Dermis microvascular lymphatic vessel endothelial cell (primary cell): ENCODE results near the gene TMEM178A. TPM values are rescaled to one million over a fixed set of nuclear protein-coding genes. Genes with fewer than 3 reads are reported as not detected.
"Not testable (repeated sequence)": the region's sequence is repeated elsewhere in the genome, so short reads cannot be mapped to it uniquely, and the experiment has no call there.

Experiments used
- DNase-seq, 2 donors: peaks; one replicate each; pipeline versions ENCODE4 v3.0.0 to v3.0.0-alpha.2; 2010; ENCODE audit warnings: low read depth in 2 of 2
- total RNA-seq: library from RNA; depleted of rRNA; stranded (reverse); fragments of >200 nt; gene quantifications from 2 replicates; pipeline ENCODE4 v1.2.1, GENCODE V29; 2014

Gene TMEM178A
- total RNA-seq, 1 donor from 2014 or later, result not detected

DNA sequence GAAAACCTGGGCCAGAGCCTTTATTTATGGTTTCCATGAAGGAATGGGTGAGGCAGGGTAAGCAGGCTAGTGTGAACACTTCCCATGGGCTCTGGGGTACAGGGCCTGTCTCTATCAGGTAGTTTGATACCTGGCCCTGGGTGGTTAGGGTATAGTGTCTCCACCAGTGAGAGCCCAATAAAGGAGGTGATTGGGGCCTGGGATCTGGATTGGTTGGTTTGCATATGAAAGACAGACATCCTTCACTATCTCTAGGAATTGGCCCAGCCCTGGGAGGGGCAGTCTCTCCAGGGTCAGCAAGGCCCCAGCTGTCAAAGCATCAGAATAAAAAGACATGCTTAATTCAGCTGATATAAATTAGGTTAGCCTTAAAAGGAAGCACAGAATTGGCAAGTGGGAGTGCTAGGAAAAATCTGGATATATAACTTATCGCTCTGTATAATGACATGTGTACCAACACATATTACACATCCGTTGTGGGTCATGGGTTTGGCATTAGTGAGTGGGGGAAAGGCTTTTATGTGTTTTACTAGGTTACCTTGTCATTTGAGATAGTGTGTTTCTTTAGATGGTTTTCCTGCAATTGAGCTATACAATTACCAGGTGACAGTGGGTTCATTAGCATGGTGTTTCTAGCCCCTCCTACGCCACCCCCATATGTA is 18.5 kb upstream of the TMEM178A start:
- no peak for DNase-seq

DNA sequence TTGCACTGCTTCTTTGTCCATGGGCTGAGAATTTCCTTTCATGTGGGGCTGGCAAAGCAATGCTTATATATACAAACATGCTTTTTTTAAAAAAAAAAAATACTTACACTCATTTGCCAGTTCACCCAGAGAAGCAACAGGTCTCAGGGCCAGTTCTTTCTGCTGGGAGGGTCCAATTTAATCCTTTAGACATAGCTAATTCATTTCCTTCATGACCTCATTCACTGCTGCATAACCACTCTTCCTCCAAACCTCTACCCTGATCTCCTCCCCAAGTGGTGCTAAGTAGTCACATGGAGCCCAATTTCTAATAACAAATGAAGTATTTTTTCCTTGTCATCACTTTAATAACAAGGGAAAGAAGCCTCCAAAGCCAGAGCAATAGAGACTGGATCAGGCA is 17.1 kb upstream of the TMEM178A start:
- DNase-seq, result no peak

DNA sequence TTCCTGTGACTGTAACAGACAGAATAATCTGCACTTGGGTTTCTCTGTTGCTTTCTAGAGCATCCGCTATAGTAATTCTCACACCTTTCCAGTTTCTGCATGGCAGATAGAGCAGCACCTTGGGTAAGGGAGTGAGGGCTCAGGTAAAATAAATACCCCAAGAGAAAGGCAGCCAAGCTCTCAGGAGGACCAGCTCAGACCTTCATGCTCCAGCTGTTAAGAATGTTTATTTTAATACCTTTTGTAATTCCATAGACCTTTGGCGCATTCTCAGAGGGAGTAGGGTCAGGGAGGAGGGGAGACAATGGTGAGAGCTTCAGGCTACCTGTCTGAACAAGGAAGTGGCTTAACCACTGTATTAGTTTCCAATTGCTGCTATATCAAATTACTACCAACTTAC is 16.2 kb upstream of the TMEM178A start:
- DNase-seq, result no peak

DNA sequence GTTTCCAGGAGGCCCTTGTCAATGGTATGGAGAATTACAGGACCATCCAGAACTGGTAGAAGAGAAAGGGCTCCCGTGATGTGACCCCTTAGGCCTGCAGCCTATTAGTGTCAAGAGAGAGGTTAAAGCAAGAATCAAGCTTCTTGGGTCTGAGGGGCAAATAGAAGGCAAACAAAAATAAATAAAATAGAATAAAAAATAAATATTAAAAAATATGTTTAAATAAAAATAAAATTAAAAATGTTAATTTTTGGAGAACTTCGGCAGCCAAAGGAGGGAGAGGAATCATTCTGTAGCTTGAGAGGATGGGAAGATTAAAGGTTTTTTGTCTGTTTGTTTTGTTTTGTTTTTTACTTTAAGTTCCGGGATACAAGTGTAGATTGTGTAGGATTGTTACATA is 15.2 kb upstream of the TMEM178A start:
- no peak for DNase-seq

DNA sequence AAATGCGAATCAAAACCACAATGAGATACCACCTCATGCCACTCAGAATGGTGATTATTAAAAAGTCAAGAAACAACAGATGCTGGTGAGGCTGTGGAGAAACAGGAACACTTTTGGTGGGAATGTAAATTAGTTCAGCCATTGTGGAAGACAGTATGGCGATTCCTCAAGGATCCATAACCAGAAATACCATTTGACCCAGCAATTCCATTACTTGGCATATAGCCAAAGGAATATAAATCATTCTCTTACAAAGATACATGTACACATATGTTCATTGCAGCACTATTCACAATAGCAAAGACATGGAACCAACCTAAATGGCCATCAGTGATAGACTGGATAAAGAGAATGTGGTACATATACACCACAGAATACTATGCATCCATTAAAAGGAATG is 9.5 kb upstream of the TMEM178A start:
- not testable (repeated sequence) for DNase-seq

DNA sequence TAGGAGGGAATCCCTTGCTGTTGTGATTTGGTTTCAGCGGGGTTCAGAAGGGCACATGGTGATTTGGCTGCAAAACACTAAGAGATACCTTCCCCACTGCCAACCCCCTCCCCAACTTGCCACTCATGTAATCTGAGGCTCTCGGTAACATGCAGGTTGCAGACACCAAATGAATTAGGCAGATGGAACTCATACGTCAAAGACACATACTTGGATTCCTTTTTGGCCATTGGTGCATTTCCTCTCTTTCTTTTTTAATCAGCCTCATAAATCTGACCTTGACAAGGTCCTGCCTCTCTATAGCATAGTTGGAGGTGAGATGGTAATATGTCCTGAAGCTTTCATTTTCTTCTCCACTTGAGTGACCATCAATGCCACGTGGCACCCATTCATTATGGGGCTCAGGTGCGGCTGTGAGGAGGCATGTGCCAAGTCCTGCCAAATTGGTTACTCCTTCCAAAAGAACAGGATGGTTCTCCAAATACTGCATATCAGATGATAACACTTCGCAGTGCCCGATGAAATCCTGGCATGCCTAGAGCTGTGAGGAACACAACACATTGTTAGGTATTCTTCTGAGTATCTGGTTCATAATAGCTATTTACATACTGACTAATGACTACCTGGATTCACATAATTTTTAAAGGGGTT is 8.3 kb upstream of the TMEM178A start:
- DNase-seq, result no peak

DNA sequence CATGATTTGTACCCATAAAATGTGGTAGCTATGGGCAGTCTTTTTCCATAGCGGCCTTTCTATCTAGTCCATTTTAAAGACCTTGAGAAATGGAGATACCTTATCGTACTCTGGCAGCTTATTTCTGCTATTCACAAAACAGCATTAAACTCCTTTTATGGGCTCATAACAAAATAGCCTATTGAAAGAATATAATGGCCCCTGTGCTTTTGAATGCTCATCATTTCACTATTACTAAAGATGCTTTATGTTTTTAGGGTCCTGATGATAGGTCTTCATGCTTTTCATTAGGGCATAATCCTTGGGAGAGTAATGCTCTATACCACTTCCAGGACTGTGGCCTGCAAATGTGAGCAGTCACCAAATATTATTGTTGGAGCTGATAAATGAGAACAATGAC is 7.3 kb upstream of the TMEM178A start:
- no peak for DNase-seq

DNA sequence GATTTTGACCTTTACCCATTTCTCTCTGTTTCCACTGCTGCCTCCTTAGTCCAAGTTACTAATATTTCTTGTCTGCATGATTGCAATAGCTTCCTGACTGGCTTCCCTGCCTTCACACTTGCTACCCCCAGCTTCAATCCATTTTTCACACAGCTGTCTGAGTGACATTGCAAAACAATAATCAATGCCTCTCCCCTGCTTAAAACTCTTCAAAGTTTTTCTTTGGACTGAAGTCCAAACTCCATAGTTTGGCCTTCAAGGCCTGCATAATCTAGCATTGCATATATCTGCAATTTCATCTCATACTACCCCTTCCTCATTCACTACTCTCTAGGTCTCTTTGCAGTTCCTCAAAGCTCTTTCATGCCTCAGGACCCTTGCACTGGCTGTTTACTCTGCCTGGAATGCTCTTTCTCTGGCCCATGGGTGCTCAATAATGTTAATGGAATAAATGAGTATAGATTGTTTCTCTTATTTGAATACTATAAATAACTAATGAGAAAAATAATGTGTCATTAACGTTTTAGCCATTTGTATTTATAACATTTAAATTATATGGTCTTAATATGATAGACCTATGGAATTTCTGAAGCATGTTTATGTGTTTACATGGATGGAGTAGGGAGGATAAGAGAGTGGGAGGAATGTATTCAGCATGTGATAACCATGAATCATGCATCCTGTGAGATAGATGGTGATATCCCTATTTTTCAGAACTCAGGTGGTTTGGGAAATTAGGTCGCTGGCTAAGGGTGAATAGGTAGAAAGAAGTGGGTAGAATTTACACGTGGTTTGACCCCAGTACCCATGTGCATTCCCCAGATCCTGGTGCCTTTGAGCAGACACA is 5.7 kb upstream of the TMEM178A start:
- no peak for DNase-seq

DNA sequence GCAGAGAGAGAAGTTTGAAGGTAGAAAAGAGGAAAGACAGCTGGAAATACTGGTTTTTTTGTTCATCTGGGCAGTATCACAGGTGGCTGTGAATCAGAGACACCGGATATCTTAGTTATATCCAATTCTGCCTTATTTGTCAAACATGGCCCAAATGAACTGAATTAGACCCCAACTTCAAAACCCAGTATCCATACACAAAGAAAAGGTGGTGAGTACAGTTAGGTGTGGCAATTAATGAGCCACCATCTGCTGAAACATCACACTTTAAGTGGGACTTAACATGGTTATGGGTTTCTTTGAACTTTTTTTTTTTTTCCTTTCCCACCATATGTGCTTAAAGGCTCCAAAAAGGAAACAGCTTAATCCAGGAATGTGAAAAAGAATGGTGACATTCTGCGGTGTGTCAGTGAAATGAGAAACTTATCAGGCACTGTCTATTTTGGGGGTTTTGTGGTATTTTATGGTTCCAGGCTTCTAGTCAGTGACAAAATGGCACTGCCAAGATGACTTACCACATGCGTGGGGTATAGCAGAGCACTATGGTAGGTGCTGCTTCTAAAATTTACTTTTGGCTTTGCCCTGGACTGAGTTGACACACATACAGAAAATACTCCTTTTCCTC is 5.0 kb upstream of the TMEM178A start:
- DNase-seq, result no peak

DNA sequence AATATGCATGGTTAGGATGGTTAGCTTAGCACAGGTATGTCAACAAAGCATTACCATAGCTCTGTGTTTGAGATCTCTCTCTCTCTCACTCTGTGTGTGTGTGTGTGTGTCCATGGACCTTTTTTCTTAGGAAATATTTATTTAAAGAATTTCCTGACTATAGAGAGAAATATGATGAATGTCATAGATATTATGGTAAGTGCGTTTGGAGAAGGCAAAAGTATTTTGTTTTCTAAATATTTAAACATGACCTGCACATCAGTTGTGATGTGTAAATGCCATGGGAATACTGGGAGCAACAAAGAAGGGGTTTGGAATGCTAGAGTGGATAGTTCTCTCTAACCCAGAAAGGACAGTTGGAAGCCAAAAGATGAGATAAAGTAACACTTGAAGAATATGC is 3.9 kb upstream of the TMEM178A start:
- no peak for DNase-seq

DNA sequence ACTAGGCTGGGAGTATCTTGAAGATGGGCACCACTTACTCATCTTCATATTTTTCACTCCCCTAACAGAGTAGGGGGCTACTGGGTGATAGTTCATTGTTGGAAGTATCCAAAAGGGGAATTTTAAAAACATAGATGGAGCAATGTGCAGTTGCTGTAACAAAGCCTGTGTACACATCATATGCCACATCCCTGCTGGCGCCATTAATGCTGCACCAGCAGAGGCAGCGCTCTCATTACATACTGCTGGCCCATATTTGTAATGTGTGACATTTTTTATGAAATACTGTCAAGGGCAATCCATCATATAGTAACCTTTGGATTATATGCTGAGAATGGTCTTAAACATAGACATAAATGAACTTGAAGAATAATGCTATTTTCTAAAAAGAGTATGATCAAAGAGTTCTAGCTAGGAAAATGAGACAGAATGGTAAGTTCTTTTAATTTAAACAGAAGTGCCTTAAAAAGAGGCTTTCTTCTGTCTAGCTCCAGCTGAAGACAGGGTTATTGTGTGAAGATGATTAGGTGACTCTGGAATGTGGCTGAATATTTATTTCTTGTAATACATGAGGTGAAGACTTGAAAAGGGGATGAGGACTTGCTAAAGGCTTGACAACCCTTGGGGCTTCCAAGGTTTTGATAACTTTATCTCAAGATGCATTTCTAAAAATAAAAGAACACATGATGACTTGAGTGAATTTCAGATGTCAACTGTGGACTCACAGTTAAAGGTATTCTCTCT is 2.4 kb upstream of the TMEM178A start:
- DNase-seq, result no peak

DNA sequence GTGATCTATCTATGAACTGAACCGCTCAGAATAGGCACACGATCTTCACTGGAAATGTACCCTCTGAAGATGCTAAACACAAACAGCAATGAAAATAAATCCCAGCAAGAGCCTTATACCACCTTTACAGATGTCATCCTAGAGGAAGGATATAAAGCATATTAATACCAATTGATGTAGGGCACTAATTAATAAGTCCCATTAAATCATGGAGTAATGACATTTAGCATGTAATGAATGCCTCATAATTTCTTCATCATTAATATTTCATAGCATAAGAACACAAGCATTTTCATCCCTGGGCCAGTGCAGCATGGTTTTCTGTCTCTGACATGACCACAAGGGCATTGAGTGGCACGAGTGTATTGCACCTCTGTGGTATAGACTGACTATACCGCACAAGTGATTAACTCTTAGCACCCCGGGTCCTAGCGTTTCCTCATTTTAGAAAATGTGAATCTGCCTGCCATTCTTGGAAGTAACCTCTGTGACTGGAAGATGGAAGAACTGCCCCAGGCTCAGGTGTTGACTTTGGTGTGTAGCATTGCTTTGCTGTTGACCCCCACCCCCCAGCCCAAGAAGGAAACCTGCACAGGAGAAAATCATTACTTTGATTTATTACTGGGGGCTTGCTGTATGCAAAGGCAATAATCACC is 1.4 kb upstream of the TMEM178A start:
- DNase-seq, result no peak

DNA sequence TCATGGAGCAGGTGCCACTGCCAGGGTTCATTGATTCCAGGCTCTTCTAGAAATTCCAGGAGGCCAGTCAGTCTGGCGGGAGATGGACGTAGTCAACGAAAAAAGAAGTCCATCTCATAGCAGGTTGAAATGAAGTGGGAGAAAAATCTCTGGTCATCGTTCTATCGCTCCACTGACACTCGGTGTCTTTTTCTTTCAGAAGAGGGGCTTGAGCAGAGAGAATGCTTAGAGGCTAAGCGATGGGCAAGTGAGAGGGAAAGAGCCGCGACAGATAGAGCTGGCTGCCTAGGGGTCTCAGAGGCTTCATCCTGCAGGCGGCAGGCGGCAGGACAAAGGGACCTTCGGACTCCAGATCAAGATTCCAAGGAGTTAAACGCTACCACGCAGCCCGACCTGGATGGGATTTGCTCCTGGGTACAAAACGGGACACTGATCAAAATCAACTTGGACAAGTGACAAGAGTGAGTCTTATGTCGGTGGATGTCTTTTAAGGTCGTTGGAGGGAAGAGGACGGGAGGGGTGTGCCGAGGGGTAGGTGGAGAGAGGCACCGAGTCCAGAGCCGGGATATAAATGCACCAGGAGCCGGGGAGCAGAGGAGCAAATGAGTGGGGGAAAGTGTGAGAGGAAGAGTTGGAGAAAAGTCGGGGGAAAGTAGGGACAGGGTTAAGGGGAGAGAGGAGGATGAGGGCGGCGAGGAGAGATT is 677 bp upstream of the TMEM178A start:
- DNase-seq, result no peak

DNA sequence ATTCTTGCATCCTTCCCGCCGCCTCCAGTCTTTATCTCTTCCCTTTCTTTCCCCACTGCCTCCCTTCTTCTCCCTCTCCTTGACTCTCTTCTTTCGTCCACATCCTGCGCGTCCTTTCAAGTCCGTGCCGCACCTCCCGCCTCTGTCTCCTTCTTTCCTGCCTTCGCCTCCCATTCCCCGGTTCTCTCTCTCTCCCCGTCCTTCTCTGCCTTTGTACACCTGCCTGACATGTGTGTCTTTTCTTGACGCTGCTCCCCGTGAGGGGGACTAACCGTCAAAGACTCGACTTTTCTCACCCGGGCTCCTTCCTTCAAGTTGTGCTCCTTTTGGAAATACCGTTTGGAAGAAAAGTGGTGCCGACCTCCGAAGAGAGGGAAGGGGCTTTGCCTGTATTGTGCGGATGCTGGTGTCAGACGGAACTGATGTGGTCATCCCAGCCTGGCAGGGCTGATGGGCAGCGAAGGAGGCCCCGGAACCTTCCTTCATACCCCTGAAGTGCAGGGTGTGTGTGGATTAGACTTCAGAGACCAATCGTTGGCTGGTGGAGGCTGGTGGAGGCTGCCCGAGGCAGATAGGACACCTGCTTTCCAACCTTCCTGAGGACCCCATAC is 879 bp downstream of the TMEM178A start:
- no peak for DNase-seq

DNA sequence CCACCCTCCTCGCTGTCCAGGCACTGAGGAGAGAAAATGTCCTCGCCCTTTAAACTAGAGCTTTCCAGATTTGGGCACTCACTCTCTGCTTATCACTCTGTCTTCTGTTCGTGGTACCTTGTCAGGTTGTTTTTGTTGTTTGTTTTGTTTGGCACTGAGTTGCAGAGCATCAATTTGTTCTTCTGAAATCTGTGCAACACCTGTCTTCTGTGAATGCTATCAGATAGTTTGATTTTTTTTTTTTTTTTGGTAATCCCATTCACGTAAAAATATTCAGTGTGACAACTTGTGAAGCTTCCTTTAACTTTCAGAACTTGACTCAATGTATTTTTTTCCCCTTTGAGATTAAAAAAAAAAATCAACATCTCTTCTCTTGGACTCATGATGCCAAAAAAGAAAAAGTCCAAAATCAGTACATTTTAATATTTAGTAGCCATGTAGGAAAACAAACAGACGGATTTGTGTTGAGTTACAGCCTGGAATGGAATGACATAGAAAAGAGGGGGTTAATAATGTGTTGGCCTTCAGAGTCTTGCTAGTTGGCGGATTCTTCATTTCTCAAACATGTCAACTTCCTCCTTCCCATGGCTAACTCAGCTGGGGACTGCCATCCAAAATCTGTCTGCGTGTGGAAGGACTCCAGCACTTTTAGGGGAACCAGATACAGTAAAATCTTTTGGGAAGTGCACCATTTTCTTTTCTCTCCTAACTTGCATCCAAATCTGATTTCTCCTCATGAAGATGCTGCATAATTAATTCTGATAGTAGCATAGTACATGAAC is 1.6 kb downstream of the TMEM178A start:
- DNase-seq, result no peak

DNA sequence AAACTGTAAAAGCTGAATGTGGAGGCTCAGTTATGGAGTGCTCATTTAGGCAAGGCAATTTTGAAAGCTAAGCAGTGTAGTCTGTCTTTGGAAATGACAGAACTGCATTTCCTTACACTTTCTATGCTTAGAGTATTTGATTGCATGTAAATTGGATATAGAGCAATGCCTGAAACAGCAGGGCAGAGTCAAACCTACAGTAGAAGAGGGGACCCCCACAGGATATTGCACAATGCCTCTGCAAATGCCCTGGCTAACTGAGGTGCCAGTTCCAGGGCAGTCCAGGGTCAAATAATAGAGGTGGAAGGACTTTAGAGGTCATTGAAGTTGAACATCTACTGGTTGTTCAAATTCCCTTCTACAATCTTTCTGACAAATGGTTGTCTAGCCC is 2.2 kb downstream of the TMEM178A start:
- DNase-seq, result no peak

DNA sequence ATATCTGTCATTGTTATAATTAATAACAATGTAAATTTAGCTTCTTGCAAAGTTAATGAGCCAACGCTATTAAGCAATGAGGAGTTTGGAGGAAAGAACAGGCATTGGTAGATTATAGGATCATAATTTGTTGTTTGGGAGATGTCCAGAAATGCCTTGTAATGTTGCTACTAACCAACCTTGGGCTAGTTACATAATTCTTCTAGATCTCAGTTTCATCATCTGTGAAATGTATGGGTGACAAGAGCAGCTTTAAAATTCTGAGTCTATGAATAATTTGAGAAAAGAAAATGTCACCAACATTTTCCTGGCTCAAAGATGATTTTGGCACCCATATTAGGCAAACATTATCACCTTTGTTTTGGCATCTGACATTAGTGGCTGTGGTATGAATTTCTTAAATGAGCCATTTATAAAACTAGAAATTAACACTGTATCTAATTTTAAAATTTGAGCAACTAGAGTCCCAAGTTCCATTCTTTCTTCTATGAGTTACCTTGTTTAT is 2.9 kb downstream of the TMEM178A start:
- no peak for DNase-seq

DNA sequence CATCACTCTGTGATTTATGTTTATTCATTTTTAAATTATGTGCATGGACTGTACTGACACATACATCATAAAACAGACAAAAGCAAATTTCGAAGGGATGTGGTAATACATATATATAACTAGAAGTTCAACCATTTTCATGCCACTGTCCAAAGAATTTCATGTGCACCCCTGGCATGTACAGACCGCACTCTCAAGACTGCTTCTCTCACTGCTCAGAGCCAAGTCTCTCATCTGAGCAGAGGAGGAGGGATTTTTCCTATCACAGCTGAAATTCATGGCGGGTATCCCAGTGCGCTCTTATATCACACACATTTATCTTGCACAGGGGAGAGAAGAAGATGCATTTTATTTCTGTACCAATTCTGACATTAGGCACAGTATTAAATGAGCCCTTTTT is 5.9 kb downstream of the TMEM178A start:
- DNase-seq, result no peak

DNA sequence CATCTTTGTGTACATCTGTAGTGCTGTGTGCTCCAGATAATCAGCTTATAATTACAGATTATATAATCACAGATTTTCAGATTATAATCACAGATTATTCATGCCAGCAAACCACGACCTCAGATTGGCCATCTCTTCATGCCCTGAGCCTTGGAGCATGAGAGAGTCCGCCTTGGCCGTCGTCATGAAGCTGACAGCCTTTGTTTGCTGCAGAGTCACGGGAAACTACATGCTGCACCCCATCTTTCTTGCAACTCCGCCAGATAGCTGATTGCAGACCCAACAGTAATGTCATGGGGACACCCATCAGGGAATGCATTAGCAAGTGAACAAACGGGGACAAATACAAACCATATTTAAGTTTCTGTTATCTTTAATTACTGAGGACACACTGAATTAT is 7.3 kb downstream of the TMEM178A start:
- no peak for DNase-seq
